ENCODE measurements around the gene OPN1LW.
"Not testable (repeated sequence)": the region's sequence is repeated elsewhere in the genome, so short reads cannot be mapped to it uniquely, and the experiment has no call there.

The OPN1LW gene
- total RNA-seq, result 0 reads per million in 9 experiments

DNA sequence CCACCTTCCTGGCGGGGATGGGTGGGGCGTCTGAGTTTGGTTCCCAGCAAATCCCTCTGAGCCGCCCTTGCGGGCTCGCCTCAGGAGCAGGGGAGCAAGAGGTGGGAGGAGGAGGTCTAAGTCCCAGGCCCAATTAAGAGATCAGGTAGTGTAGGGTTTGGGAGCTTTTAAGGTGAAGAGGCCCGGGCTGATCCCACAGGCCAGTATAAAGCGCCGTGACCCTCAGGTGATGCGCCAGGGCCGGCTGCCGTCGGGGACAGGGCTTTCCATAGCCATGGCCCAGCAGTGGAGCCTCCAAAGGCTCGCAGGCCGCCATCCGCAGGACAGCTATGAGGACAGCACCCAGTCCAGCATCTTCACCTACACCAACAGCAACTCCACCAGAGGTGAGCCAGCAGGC, at the start of gene OPN1LW:
TSS of gene OPN1LW (plus strand) at position 234 of the 400 bp plus-strand sequence. CDS start at position 275, 41 bp downstream.
- not testable (repeated sequence) for H3K36me3 Mint-ChIP-seq (ENCODE audit: insufficient read depth); H3K4me3 Mint-ChIP-seq

GRCh38 chrX:154094833-154095232, 49.2 kb upstream of the OPN1LW start:
- Mint-ChIP-seq H3K27ac (peak overlapping the region; percentile 97), H3K36me3 (ENCODE audit: insufficient read depth) (peaks cover 63% of the 10 kb centered on the region), H3K4me3 (peak overlapping the region; percentile 94), H3K4me1 (ENCODE audit: low read depth in 2 of 2) (peaks cover 37 to 52% of the 10 kb centered on the region in 2 donors), H3K9me3 (no peaks in the 10 kb centered on the region), H3K27me3 (peaks cover 0 to 2% of the 10 kb centered on the region in 2 donors)
- no peak for ATAC-seq (replicated peaks)
- no peak for DNase-seq

More for the DNA sequence above, at the start of gene OPN1LW:
- peak within 1 kb of the TSS in 1 of 2 donors; percentile 53 for H3K27ac Mint-ChIP-seq
- not testable (repeated sequence) for ATAC-seq (replicated peaks); H3K9me3 Mint-ChIP-seq; H3K27me3 Mint-ChIP-seq; DNase-seq; H3K4me1 Mint-ChIP-seq (ENCODE audit: low read depth in 2 of 2)

- no peaks in the 10 kb centered on the region for H3K9me3 Mint-ChIP-seq
- ATAC-seq (replicated peaks) (no peak), DNase-seq (peak in 2 of 3 experiments; percentile 3 to 8)
- H3K27me3 Mint-ChIP-seq, result peaks cover 0 to 6% of the 10 kb centered on the region in 2 donors
- peak overlapping the region; percentile 94 for H3K4me3 Mint-ChIP-seq
- H3K27ac Mint-ChIP-seq, result peak overlapping the region; percentile 97
- H3K4me1 Mint-ChIP-seq (ENCODE audit: low read depth in 2 of 2), result peaks cover 29 to 49% of the 10 kb centered on the region in 2 donors
- H3K36me3 Mint-ChIP-seq (ENCODE audit: insufficient read depth), result peaks cover 52% of the 10 kb centered on the region
Measured at GRCh38 chrX:154096140-154097002, 47.7 kb upstream of the OPN1LW start.

- Mint-ChIP-seq H3K27ac (peak overlapping the region; percentile 97), H3K9me3 (no peaks in the 10 kb centered on the region), H3K4me1 (ENCODE audit: low read depth in 2 of 2) (peaks cover 29 to 49% of the 10 kb centered on the region in 2 donors), H3K36me3 (ENCODE audit: insufficient read depth) (peaks cover 47% of the 10 kb centered on the region), H3K27me3 (peaks cover 0 to 6% of the 10 kb centered on the region in 2 donors), H3K4me3 (peak overlapping the region; percentile 94)
- DNase-seq, result peak; percentile 52 to 60 (median 60)
- peak; percentile 36 for ATAC-seq (replicated peaks)
Measured at GRCh38 chrX:154097003-154097588, 46.9 kb upstream of the OPN1LW start.

GRCh38 chrX:154097589-154098541, 46.2 kb upstream of the OPN1LW start, which contains the start of gene MECP2:
Gene MECP2, minus strand, starts transcription at chrX:154097717.
- H3K27me3 Mint-ChIP-seq, result peaks cover 0 to 6% of the 10 kb centered on the region in 2 donors
- H3K36me3 Mint-ChIP-seq (ENCODE audit: insufficient read depth), result peaks cover 46% of the 10 kb centered on the region
- H3K9me3 Mint-ChIP-seq, result no peaks in the 10 kb centered on the region
- peak within 1 kb of the TSS; percentile 97 for H3K27ac Mint-ChIP-seq
- peak; percentile 79 for ATAC-seq (replicated peaks)
- H3K4me1 Mint-ChIP-seq (ENCODE audit: low read depth in 2 of 2), result peaks cover 24 to 43% of the 10 kb centered on the region in 2 donors
- peak within 1 kb of the TSS; percentile 94 for H3K4me3 Mint-ChIP-seq
- DNase-seq, result peak; percentile 76 to 83 (median 79)

GRCh38 chrX:154098551-154098950, 45.5 kb upstream of the OPN1LW start:
- Mint-ChIP-seq H3K9me3 (no peaks in the 10 kb centered on the region), H3K27me3 (peaks cover 0 to 6% of the 10 kb centered on the region in 2 donors), H3K36me3 (ENCODE audit: insufficient read depth) (peaks cover 39% of the 10 kb centered on the region), H3K27ac (peak overlapping the region; percentile 88 to 90), H3K4me1 (ENCODE audit: low read depth in 2 of 2) (peaks cover 22 to 40% of the 10 kb centered on the region in 2 donors), H3K4me3 (peak overlapping the region in 1 of 2 donors; percentile 80)
- ATAC-seq (replicated peaks), result no peak
- DNase-seq, result no peak

DNA sequence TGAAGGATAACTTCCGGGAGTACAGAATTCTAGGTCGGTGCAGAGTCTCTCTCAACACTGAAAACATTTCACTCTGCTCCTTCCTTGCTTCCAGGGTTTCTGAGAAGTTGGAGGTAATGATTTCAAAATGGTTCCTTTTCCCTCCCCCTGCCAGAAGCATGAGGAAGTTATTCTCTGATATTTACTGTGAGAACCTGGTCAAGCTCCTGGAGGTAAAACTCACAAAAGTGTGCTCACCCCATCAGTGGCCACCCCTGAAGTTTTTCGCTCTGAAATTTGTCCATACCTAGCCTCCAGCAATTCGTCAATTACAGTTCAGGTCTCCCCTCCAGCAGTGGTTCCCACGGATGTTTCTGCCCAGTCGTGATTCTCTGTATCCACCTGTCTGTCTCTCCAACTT, 30.3 kb upstream of the OPN1LW start:
- Mint-ChIP-seq H3K36me3 (ENCODE audit: insufficient read depth) (no peaks in the 10 kb centered on the region), H3K27ac (no peak overlapping the region), H3K9me3 (no peaks in the 10 kb centered on the region), H3K27me3 (no peaks in the 10 kb centered on the region), H3K4me3 (no peak overlapping the region), H3K4me1 (ENCODE audit: low read depth in 2 of 2) (peaks cover 0 to 13% of the 10 kb centered on the region in 2 donors)
- DNase-seq (no peak), ATAC-seq (replicated peaks) (no peak)

- Mint-ChIP-seq H3K36me3 (ENCODE audit: insufficient read depth) (no peaks in the 10 kb centered on the region), H3K27me3 (no peaks in the 10 kb centered on the region), H3K4me1 (ENCODE audit: low read depth in 2 of 2) (peaks cover 0 to 15% of the 10 kb centered on the region in 2 donors), H3K27ac (peak overlapping the region in 1 of 2 donors; percentile 74), H3K9me3 (no peaks in the 10 kb centered on the region), H3K4me3 (no peak overlapping the region)
- DNase-seq (no peak), ATAC-seq (replicated peaks) (no peak)
Measured at GRCh38 chrX:154114652-154115051, 29.4 kb upstream of the OPN1LW start.

GRCh38 chrX:154115071-154115470, 29.0 kb upstream of the OPN1LW start:
- peak; percentile 35 for ATAC-seq (replicated peaks)
- no peaks in the 10 kb centered on the region for H3K9me3 Mint-ChIP-seq
- H3K36me3 Mint-ChIP-seq (ENCODE audit: insufficient read depth), result no peaks in the 10 kb centered on the region
- peaks cover 0 to 15% of the 10 kb centered on the region in 2 donors for H3K4me1 Mint-ChIP-seq (ENCODE audit: low read depth in 2 of 2)
- peak overlapping the region in 1 of 2 donors; percentile 74 for H3K27ac Mint-ChIP-seq
- H3K4me3 Mint-ChIP-seq, result no peak overlapping the region
- no peak for DNase-seq
- no peaks in the 10 kb centered on the region for H3K27me3 Mint-ChIP-seq

- H3K9me3 Mint-ChIP-seq, result no peaks in the 10 kb centered on the region
- peak overlapping the region; percentile 62 to 74 for H3K27ac Mint-ChIP-seq
- DNase-seq (no peak), ATAC-seq (replicated peaks) (no peak)
- H3K27me3 Mint-ChIP-seq, result no peaks in the 10 kb centered on the region
- H3K4me3 Mint-ChIP-seq, result no peak overlapping the region
- H3K4me1 Mint-ChIP-seq (ENCODE audit: low read depth in 2 of 2), result peaks cover 0 to 17% of the 10 kb centered on the region in 2 donors
- H3K36me3 Mint-ChIP-seq (ENCODE audit: insufficient read depth), result no peaks in the 10 kb centered on the region
Measured at GRCh38 chrX:154115750-154116149, 28.3 kb upstream of the OPN1LW start.

DNA sequence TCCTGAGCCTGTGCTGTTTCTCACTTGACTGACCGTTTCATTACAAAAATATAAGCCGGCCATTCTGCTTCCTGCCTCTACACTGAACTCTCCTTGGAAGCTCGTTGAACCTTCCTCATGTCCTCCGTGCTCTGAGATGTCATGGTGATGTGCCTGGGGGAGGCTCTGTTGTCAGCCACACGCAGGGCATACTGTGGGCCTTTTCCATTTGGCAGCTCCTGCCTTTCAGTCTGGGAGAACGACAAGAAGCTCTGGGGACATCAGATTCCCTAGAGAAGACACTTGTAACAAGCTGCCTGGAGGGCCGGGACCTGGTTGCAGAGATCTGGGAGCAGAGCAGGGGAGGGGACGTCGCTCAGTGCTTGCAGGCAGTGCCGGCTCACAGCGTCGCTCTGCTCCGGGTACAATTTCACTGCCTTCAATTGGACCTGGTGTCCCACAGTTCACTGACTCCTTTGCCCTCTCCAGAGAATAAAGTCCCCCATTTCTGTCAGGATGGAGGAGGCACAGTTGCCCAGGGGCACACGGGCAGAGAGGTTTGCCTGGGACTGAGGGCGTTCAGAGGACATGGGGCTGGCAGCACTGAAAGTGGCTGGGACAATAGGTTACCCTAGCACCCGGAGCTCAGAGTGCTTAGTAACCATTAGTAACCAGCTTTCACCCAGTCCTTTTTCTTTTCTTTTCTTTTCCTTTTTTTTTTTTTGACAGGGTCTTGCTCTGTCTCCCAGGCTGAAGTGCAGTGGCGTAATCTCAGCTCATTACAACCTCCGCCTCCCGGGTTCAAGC, 27.4 kb upstream of the OPN1LW start:
- Mint-ChIP-seq H3K4me3 (no peak overlapping the region), H3K27ac (peak overlapping the region in 1 of 2 donors; percentile 62), H3K4me1 (ENCODE audit: low read depth in 2 of 2) (peaks cover 0 to 19% of the 10 kb centered on the region in 2 donors), H3K36me3 (ENCODE audit: insufficient read depth) (no peaks in the 10 kb centered on the region), H3K27me3 (no peaks in the 10 kb centered on the region), H3K9me3 (no peaks in the 10 kb centered on the region)
- ATAC-seq (replicated peaks) (no peak), DNase-seq (no peak)

DNA sequence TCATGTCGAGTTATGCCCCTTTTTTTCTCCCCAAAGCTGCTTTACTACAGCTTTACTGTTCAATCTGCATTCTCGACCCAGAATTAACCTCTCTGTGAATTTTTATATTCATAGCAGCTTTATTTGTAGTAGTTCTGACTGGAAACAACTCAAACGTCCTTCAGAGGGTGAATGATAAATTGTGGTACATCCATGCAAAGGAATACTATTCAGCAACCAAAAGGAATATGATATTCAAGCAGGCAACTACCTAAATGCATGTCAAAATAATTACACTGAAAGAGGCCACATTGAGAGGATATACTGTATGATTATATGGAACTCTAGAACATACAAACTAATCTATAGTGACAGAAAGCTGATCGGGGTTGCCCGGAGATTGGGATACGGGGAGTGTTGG, 26.5 kb upstream of the OPN1LW start:
- Mint-ChIP-seq H3K4me3 (no peak overlapping the region), H3K27ac (no peak overlapping the region), H3K27me3 (no peaks in the 10 kb centered on the region), H3K9me3 (no peaks in the 10 kb centered on the region), H3K36me3 (ENCODE audit: insufficient read depth) (no peaks in the 10 kb centered on the region), H3K4me1 (ENCODE audit: low read depth in 2 of 2) (peaks cover 0 to 19% of the 10 kb centered on the region in 2 donors)
- DNase-seq (no peak), ATAC-seq (replicated peaks) (no peak)

Measured in effector memory CD8-positive, alpha-beta T cell (primary cell).